C1 segment of cervical spinal cord (tissue), 14 donors: ENCODE results near the gene SYTL3.
"Not testable (repeated sequence)": the region's sequence is repeated elsewhere in the genome, so short reads cannot be mapped to it uniquely, and the experiment has no call there.

Experiments
- DNase-seq, 14 donors: peaks; one replicate each; lab custom pipeline; 2025; lab: John Stamatoyannopoulos, UW

SYTL3 gene

GRCh38 chr6:158621694-158622544 is 27.9 kb upstream of the SYTL3 start:
- no peak for DNase-seq

- no peak for DNase-seq
These were observed 27.2 kb upstream of the SYTL3 start for GRCh38 chr6:158622545-158623190.

- DNase-seq = no peak
These were observed 24.9 kb upstream of the SYTL3 start for GRCh38 chr6:158624684-158625682.

- DNase-seq = no peak
These were observed 24.0 kb upstream of the SYTL3 start for GRCh38 chr6:158625881-158626305.

- no peak for DNase-seq
These were observed 23.3 kb upstream of the SYTL3 start for GRCh38 chr6:158626360-158627167.

- no peak for DNase-seq
These were observed 22.5 kb upstream of the SYTL3 start for GRCh38 chr6:158627168-158627939.

GRCh38 chr6:158627940-158628211 is 22.0 kb upstream of the SYTL3 start:
- DNase-seq = no peak

GRCh38 chr6:158628542-158628941 is 21.3 kb upstream of the SYTL3 start:
- DNase-seq = no peak

GRCh38 chr6:158629367-158630221 is 20.3 kb upstream of the SYTL3 start:
- no peak for DNase-seq

- DNase-seq = no peak
These were observed 18.8 kb upstream of the SYTL3 start for GRCh38 chr6:158630938-158631616.

- DNase-seq = peak in 1 of 14 donors; percentile 10
These were observed 17.9 kb upstream of the SYTL3 start for GRCh38 chr6:158631678-158632537.

- DNase-seq = not testable (repeated sequence)
These were observed 17.2 kb upstream of the SYTL3 start for GRCh38 chr6:158632538-158633119.

GRCh38 chr6:158633127-158633526 is 16.7 kb upstream of the SYTL3 start:
- no peak for DNase-seq

- DNase-seq = no peak
These were observed 15.0 kb upstream of the SYTL3 start for GRCh38 chr6:158634695-158635426.

- no peak for DNase-seq
These were observed 14.3 kb upstream of the SYTL3 start for GRCh38 chr6:158635427-158636073.

- DNase-seq = no peak
These were observed 13.1 kb upstream of the SYTL3 start for GRCh38 chr6:158636778-158637177.
